ENCODE results near the gene E2F6.

DNA sequence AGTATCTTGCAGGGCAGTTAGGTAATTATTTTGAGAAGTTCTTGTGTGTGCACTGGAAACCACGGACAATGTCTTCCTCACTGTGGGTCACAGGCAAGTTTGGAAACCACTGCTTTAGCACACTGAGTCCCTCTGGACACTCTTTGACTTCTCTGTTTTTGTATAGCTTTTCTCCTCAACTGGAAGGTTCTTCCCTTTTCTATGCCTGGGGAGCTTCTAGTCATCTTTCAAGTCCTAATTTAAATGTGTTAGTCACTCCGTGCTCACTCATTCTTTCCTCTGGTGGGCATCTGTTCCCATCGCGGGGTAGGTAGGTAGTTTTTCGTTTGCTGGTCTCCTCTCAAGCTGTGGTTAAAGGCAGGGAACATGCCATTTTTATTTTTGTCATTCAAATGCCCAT is 32.1 kb downstream of the E2F6 start:
- TF ChIP-seq, protein P1, sequence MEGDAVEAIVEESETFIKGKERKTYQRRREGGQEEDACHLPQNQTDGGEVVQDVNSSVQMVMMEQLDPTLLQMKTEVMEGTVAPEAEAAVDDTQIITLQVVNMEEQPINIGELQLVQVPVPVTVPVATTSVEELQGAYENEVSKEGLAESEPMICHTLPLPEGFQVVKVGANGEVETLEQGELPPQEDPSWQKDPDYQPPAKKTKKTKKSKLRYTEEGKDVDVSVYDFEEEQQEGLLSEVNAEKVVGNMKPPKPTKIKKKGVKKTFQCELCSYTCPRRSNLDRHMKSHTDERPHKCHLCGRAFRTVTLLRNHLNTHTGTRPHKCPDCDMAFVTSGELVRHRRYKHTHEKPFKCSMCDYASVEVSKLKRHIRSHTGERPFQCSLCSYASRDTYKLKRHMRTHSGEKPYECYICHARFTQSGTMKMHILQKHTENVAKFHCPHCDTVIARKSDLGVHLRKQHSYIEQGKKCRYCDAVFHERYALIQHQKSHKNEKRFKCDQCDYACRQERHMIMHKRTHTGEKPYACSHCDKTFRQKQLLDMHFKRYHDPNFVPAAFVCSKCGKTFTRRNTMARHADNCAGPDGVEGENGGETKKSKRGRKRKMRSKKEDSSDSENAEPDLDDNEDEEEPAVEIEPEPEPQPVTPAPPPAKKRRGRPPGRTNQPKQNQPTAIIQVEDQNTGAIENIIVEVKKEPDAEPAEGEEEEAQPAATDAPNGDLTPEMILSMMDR (IDR thresholded peaks at IDR 0.05), result no peak
- TF ChIP-seq POLR2A (IDR thresholded peaks at IDR 0.05), result no peak
